Hematopoietic multipotent progenitor cell treated with erythropoietin and hydrocortisone succinate and interleukin-3 and kit ligand, for 8 days (in vitro differentiated cells): ENCODE data around the gene CREBBP.
"Not testable (repeated sequence)": the region's sequence is repeated elsewhere in the genome, so short reads cannot be mapped to it uniquely, and the experiment has no call there.

Experiments used
- DNase-seq: peaks from one replicate; pipeline ENCODE4 v3.0.0-alpha.2; 2015

CREBBP gene

GRCh38 chr16:3731126-3731935, 149.2 kb downstream of the CREBBP start:
- DNase-seq = no peak

- no peak for DNase-seq
These were observed 150.1 kb downstream of the CREBBP start for GRCh38 chr16:3730161-3731125.

- DNase-seq = no peak
These were observed 151.1 kb downstream of the CREBBP start for GRCh38 chr16:3729161-3730112.

- DNase-seq = no peak
These were observed 151.9 kb downstream of the CREBBP start for GRCh38 chr16:3728424-3729160.

GRCh38 chr16:3727806-3728381, 152.6 kb downstream of the CREBBP start:
- DNase-seq = no peak

GRCh38 chr16:3726021-3726687, 154.4 kb downstream of the CREBBP start:
- DNase-seq = no peak

GRCh38 chr16:3725276-3725675, 155.2 kb downstream of the CREBBP start:
- no peak for DNase-seq

GRCh38 chr16:3722508-3722907, 158.0 kb downstream of the CREBBP start:
- DNase-seq = no peak

- DNase-seq = no peak
These were observed 160.1 kb downstream of the CREBBP start for GRCh38 chr16:3720418-3720817.

- peak; percentile 19 for DNase-seq
These were observed 161.9 kb downstream of the CREBBP start for GRCh38 chr16:3718628-3719027.

GRCh38 chr16:3718019-3718391, 162.5 kb downstream of the CREBBP start:
- DNase-seq = peak; percentile 38

GRCh38 chr16:3717235-3718018, 163.1 kb downstream of the CREBBP start, which contains the start of gene TRAP1:
TRAP1 (minus strand) TSS chr16:3717524; CDS start chr16:3717508, 16 bp downstream.
- DNase-seq = peak; percentile 83

GRCh38 chr16:3716831-3717234, 163.7 kb downstream of the CREBBP start:
- peak; percentile 64 for DNase-seq

- no peak for DNase-seq
These were observed 165.1 kb downstream of the CREBBP start for GRCh38 chr16:3715430-3715829.

GRCh38 chr16:3714378-3714777, 166.1 kb downstream of the CREBBP start:
- DNase-seq = not testable (repeated sequence)

- no peak for DNase-seq
These were observed 166.8 kb downstream of the CREBBP start for GRCh38 chr16:3713587-3714242.

- DNase-seq = no peak
These were observed 167.6 kb downstream of the CREBBP start for GRCh38 chr16:3712861-3713372.

GRCh38 chr16:3706253-3707012, 174.1 kb downstream of the CREBBP start:
- no peak for DNase-seq
